ENCODE measurements around the gene JOSD1.

JOSD1 gene

DNA sequence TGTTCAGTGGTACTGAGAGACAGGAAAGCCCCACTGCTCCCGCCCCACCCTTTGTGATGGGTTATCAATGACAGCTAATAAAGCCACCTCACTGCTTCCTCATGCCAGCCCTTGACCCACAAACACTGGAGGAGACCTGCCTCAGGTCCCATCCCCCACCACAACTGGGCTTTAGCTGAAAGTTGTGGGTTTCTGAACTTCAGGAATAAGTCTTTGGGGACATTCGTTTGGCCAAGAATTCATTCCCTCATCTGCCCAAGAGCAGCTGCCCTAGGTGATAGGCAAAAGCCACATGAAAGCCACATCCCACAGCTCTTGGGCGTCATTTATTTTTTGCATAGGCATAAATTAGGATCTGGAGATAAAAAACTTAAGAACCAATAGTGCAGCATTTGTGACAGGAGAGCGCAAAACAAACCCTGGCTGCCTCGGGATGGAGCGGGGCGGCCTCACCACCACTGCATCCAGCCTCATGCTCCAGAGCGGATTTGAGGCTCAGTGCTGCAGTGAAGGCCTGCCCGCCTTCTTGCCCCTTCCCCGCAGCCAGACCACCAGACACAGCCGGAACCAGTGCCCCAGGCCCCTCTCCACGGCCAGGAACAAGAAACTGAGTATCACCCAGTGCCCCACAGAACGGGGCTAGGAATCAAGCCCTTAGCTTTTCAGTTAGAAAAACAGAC is 33.8 kb upstream of the JOSD1 start:
- in situ Hi-C loops (cut with HindIII; ENCODE audit: low pct_ligation_motif_present, low pct_unique_long_range_greater_than_20kb, low sequenced_read_pairs): no loop called here
- no peak for DNase-seq

GRCh38 chr22:38733724-38734381 is 33.1 kb upstream of the JOSD1 start:
- no peak for DNase-seq
- in situ Hi-C loops (cut with HindIII; ENCODE audit: low pct_ligation_motif_present, low pct_unique_long_range_greater_than_20kb, low sequenced_read_pairs): no loop called here

- DNase-seq: peak; percentile 17
These were observed 32.6 kb upstream of the JOSD1 start for GRCh38 chr22:38733329-38733723.

GRCh38 chr22:38732251-38732815 is 31.6 kb upstream of the JOSD1 start:
- no peak for DNase-seq
- in situ Hi-C loops (cut with HindIII; ENCODE audit: low pct_ligation_motif_present, low pct_unique_long_range_greater_than_20kb, low sequenced_read_pairs): no loop called here

More at GRCh38 chr22:38733329-38733723, 32.6 kb upstream of the JOSD1 start:
- in situ Hi-C loops (cut with HindIII; ENCODE audit: low pct_ligation_motif_present, low pct_unique_long_range_greater_than_20kb, low sequenced_read_pairs): no loop called here

GRCh38 chr22:38731703-38732161 is 31.0 kb upstream of the JOSD1 start:
- in situ Hi-C loops (cut with HindIII; ENCODE audit: low pct_ligation_motif_present, low pct_unique_long_range_greater_than_20kb, low sequenced_read_pairs): no loop called here
- DNase-seq: no peak

GRCh38 chr22:38730411-38730871 is 29.7 kb upstream of the JOSD1 start:
- in situ Hi-C loops (cut with HindIII; ENCODE audit: low pct_ligation_motif_present, low pct_unique_long_range_greater_than_20kb, low sequenced_read_pairs): no loop called here
- no peak for DNase-seq

GRCh38 chr22:38729946-38730345 is 29.2 kb upstream of the JOSD1 start:
- no peak for DNase-seq
- in situ Hi-C loops (cut with HindIII; ENCODE audit: low pct_ligation_motif_present, low pct_unique_long_range_greater_than_20kb, low sequenced_read_pairs): no loop called here

DNA sequence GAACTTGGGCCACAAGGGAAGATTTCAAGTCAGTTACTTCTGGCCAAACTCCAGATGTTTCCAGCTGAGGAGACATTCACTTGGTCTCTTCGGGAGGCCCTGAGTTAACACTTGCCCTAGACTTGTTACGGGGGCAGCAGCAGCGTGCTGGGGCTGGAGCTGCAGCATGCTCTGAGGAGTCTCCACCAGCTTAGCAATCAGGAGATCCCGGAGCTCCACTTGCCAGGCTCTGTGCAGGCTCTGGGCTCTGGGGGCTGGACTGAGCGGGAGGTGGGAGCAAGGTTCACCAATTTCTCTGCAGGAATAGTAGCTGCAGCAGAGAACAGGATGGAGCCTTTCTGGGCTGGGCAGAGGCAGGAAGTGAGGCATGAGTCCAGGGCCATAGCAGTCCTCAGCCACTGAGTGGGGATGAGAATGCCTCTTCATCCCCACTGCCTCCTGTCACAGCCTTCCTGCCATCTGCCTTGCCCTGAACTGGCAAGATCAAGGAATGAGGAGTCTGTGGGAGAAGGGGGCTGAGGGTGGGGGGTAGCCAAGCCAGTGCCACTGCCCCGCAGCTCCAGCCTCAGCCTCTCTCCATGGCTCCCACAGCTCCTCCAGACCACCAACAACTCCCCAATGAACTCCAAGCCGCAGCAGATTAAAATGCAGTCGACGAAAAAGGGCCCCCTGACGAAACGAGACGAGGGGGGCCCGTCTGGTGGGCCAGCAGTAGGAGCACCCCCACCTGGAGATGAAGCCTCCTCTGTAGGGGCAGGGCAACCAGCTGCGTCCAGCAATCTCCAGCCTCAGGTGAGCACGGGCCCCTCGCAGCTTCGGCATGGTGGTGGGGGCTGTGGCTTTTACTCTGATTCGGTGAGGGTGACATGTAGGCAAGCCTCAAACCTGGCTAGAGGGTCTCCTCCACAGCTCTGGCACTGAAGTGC is 28.4 kb upstream of the JOSD1 start:
- DNase-seq: no peak
- in situ Hi-C loops (cut with HindIII; ENCODE audit: low pct_ligation_motif_present, low pct_unique_long_range_greater_than_20kb, low sequenced_read_pairs): no loop called here

DNA sequence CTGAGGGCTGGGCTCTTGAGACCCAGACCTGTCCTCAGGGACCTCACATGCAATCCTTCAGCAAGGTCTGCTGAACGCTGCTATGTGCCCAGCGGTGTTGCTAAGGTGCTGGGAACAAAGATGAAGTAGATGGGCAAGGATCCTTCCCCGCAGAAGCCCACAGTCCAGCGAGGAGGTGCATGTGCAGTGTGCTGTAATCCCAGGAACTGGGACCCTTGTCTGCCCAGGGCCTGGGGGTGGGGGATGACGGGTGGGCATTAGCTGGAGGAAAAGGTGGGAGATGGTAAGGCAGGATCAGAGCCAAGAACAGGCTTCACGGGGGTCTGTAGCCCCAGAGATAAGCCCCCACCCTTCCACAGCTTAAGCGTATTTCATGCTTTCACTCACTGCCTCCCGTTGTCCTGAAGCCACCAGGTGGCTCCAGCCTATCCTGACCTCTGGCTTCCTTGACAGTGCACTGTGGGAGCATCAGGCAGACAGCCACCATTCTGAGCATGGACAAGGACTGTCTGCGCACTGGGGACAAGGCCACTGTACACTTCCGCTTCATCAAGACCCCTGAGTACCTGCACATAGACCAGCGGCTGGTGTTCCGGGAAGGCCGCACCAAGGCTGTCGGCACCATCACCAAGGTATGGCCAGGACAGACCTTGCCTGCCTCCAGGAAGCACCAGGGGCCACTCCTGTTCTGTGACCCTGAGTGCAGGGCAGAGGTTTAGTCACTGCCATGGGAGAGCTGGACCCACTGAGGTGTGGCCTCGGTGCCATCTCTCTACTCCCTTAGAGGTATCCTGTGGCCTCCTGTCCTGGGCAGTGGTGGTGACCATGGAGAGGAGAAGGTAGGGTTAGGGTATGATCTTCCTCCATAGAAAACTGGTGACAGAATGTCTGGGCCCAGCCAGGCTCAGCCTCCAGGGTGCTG is 27.0 kb upstream of the JOSD1 start:
- no peak for DNase-seq
- in situ Hi-C loops (cut with HindIII; ENCODE audit: low pct_ligation_motif_present, low pct_unique_long_range_greater_than_20kb, low sequenced_read_pairs): no loop called here

DNA sequence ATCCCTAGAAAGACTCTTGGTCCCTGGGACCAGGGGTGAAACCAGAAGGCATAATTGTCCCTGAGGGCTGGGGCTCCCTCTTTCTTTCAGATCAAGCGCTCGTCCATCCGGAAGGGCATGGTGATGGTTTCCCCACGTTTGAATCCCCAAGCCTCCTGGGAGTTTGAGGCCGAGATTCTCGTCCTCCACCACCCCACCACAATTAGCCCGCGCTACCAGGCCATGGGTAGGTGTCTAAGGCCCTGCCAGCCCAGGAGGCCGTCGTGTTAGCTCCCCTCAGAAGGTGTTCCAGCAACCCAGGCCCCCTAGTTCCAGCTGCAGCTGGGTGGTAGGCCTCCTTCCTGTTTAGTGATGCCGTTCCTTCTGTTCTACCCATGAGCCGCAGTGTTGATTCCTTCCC is 26.4 kb upstream of the JOSD1 start:
- no peak for DNase-seq
- in situ Hi-C loops (cut with HindIII; ENCODE audit: low pct_ligation_motif_present, low pct_unique_long_range_greater_than_20kb, low sequenced_read_pairs): no loop called here

GRCh38 chr22:38725900-38726655 is 25.3 kb upstream of the JOSD1 start:
- DNase-seq: no peak
- in situ Hi-C loops (cut with HindIII; ENCODE audit: low pct_ligation_motif_present, low pct_unique_long_range_greater_than_20kb, low sequenced_read_pairs): no loop called here

DNA sequence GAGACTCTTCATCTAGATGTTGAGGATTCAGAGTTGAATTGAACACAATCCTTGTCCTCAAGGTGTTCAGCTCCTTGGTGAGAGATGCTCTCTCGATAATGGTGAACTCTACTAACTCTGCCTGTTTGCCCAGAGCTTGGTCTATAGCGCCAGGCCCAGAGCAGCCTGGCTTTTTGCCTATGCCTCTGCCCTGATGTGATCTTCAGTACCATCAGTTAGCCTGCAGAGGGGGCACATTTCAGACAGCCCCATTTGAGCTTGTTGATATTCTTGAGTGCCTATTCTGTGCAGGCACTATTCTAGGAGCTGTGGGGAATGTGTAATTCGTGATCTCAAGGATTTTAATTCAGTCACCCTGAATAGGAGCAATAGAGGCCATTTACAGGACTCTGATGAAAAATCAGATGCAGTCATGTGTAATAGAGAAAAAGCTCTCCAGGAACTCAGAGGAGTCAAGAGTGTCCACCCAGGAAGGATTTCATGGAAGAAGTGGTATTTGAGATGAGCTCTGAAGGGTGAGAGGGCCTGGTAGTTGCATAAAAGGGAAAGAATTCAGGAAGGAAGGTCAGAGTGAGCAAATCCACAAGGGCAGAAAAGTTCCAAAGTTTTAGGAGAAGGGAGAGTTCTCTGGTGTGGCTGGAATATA is 24.3 kb upstream of the JOSD1 start:
- DNase-seq: peak; percentile 43
- in situ Hi-C loops (cut with HindIII; ENCODE audit: low pct_ligation_motif_present, low pct_unique_long_range_greater_than_20kb, low sequenced_read_pairs): no loop called here

GRCh38 chr22:38724176-38724575 is 23.4 kb upstream of the JOSD1 start:
- in situ Hi-C loops (cut with HindIII; ENCODE audit: low pct_ligation_motif_present, low pct_unique_long_range_greater_than_20kb, low sequenced_read_pairs): no loop called here
- no peak for DNase-seq

DNA sequence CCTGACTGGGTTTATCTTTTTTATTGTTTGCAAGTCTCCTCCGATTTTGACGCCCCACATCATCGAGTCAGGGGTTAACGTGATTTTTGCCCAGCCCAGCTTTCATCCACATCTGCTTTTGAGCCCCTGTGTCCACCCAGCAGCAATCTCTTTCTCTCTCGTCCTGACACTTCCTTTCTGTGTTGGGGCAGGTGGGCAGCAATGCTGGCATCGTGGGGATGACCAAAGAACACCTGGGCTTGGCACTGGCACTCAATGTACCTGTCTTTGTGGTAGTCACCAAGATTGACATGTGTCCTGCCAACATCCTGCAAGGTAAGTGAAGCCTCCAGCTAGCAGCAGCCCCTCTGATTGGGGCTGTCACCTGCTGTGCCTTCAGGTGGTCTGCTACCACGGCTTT is 20.8 kb upstream of the JOSD1 start:
- no peak for DNase-seq
- in situ Hi-C loops (cut with HindIII; ENCODE audit: low pct_ligation_motif_present, low pct_unique_long_range_greater_than_20kb, low sequenced_read_pairs): no loop called here

DNA sequence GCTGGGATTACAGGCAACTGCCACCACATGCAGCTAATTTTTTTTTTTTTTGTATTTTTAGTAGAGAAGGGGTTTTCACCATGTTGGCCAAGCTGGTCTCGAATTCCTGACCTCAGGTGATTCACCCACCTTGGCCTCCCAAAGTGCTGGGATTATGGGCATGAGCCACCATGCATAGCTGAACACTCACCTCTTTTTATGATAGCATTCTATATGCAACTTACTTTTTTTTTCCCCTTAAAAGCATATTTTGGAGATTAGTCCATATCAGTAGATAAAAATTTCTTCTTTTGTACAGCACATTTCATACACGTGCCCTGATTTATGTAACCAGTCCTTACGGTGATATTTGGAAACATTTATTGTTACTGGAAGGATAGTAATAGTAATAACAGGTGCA is 19.6 kb upstream of the JOSD1 start:
- in situ Hi-C loops (cut with HindIII; ENCODE audit: low pct_ligation_motif_present, low pct_unique_long_range_greater_than_20kb, low sequenced_read_pairs): no loop called here
- DNase-seq: no peak

GRCh38 chr22:38719196-38719595 is 18.5 kb upstream of the JOSD1 start:
- DNase-seq: no peak
- in situ Hi-C loops (cut with HindIII; ENCODE audit: low pct_ligation_motif_present, low pct_unique_long_range_greater_than_20kb, low sequenced_read_pairs): no loop called here

DNA sequence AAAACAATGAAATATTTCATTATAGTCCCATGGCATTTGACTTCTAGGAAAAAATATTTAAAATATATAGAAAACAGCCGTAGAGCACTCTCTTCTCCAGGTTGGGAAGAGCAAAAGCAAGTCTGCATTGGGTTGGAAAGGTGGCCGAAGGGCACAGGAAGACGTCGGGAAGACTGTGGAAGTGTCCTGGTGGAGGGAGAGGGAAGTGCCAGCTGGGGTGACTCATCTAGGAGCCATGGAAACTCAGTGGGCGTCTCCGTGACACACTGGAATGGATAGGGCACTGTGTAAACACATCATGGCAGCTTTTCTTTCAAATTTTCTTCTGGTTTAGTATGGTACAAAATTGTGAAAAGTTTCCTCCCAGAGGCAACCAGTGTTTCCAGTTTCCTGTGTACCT is 17.7 kb upstream of the JOSD1 start:
- in situ Hi-C loops (cut with HindIII; ENCODE audit: low pct_ligation_motif_present, low pct_unique_long_range_greater_than_20kb, low sequenced_read_pairs): no loop called here
- DNase-seq: peak; percentile 88

Measured in ACHN (cell line).